HepG2 (cell line): ENCODE measurements around the gene PCA3. TPM values are rescaled to one million over a fixed set of nuclear protein-coding genes. Genes with fewer than 3 reads are reported as not detected.

ENCODE experiments used
- ATAC-seq: fragments of 200-7000 bp; cut with Tn5 transposase; 3 replicates; pipeline ENCODE4 v1.9.1; 2020; ENCODE audit warnings: mild to moderate bottlenecking, moderate library complexity
- BruUV-seq: library from RNA; stranded (reverse); fragments of 400-500 nt; replicated peaks from 2 replicates; lab custom pipeline; 2021; lab: Mats Ljungman, UMichigan
- CTCF ChIA-PET: fragments of 300-600 bp; formaldehyde crosslinking; extraction: SDS; loops from one replicate; lab custom pipeline; 2021; ENCODE audit warnings: low total read pairs, inconsistent platforms, low intra/inter-chr PET ratio; lab: Yijun Ruan, JAX
- POLR2A ChIA-PET: fragments of 350-600 bp; sonication (Branson Sonifier 250); formaldehyde crosslinking; loops from one replicate; lab custom pipeline; 2020; ENCODE audit warnings: antibody characterized with exemption, inconsistent platforms; lab: Yijun Ruan, JAX
- DNase-seq: peaks from one replicate; pipeline ENCODE4 v3.0.0-alpha.2; 2015; ENCODE audit warnings: low spot score
- FAIRE-seq: peaks from 3 replicates; lab custom pipeline; 2011; peaks lifted over from hg19 to GRCh38; lab: Jason Lieb, UNC
- H2AFZ ChIP-seq: one replicate; pipeline ENCODE4 v1.6.1; 2011; ENCODE audit warnings: low read length, inconsistent platforms
- H3K27ac ChIP-seq: fragments of 300-600 bp; 3 replicates; pipeline ENCODE4 v1.8.0; 2011; ENCODE audit warnings: mixed run types, mild to moderate bottlenecking, mixed read lengths, low read length, inconsistent platforms; ENCODE audit not compliant: insufficient read depth; ENCODE audit errors: extremely low read length
- H3K27me3 ChIP-seq, 2 experiments: fragments of 200-600 bp in 1 of 2; 2 replicates in 1 of 2; 3 replicates in 1 of 2; pipeline versions ENCODE4 v1.6.0 to v1.8.0; 2011; ENCODE audit warnings: low read length in 2 of 2, mild to moderate bottlenecking in 2 of 2, moderate library complexity in 2 of 2, inconsistent platforms in 1 of 2; ENCODE audit not compliant: insufficient read depth in 2 of 2, control insufficient read depth in 1 of 2
- H3K36me3 ChIP-seq, 2 experiments: fragments of 200-600 bp in 1 of 2; replicated peaks in 1 of 2; 2 replicates in 1 of 2; 3 replicates in 1 of 2; pipeline versions ENCODE4 v1.5.1 to v1.8.0; 2011; ENCODE audit warnings: low read length in 2 of 2, inconsistent platforms in 1 of 2; ENCODE audit not compliant: insufficient read depth in 2 of 2, control insufficient read depth in 1 of 2
- H3K4me1 ChIP-seq: 2 replicates; pipeline ENCODE4 v1.5.1; 2012; ENCODE audit warnings: low read length, inconsistent platforms; ENCODE audit not compliant: insufficient read depth
- H3K4me2 ChIP-seq: 2 replicates; pipeline ENCODE4 v1.6.0; 2011; ENCODE audit warnings: low read depth, low read length, inconsistent platforms
- H3K4me3 ChIP-seq, 3 experiments: fragments of 200-600 bp in 1 of 3; sonication (generic), shearing (Covaris generic) in 1 of 3; replicated peaks in 1 of 3; 2 replicates each; pipeline ENCODE4 v1.5.1; 2011 to 2016; ENCODE audit warnings: low read length in 3 of 3, inconsistent platforms in 2 of 3, low read depth in 2 of 3, mild to moderate bottlenecking in 2 of 3, control low read depth in 1 of 3, mixed read lengths in 1 of 3; ENCODE audit not compliant: insufficient read depth in 1 of 3
- H3K79me2 ChIP-seq: one replicate; pipeline ENCODE4 v1.6.1; 2011; ENCODE audit warnings: low read length, inconsistent platforms; ENCODE audit not compliant: insufficient read depth
- H3K9ac ChIP-seq: 2 replicates; pipeline ENCODE4 v1.6.0; 2011; ENCODE audit warnings: mild to moderate bottlenecking, low read depth, low read length, inconsistent platforms; ENCODE audit not compliant: insufficient read depth
- H3K9me3 ChIP-seq: 2 replicates; pipeline ENCODE4 v1.5.1; 2012; ENCODE audit warnings: mild to moderate bottlenecking, low read length
- H4K20me1 ChIP-seq: 2 replicates; pipeline ENCODE4 v1.6.0; 2011; ENCODE audit warnings: inconsistent platforms, mild to moderate bottlenecking, low read length, moderate library complexity; ENCODE audit not compliant: insufficient read depth
- GZF1 ChIP-seq: sonication (generic); formaldehyde crosslinking; IDR thresholded peaks from 2 replicates; pipeline ENCODE4 v1.5.1; 2020; ENCODE audit warnings: mild to moderate bottlenecking, missing genetic modification reagents
- HNF1B ChIP-seq: sonication (generic); formaldehyde crosslinking; IDR thresholded peaks from 2 replicates; pipeline ENCODE4 v1.5.1; 2020; ENCODE audit warnings: mild to moderate bottlenecking, moderate library complexity, missing genetic modification reagents
- LBX2 ChIP-seq: sonication (generic); formaldehyde crosslinking; IDR thresholded peaks from 2 replicates; pipeline ENCODE4 v1.5.0; 2020; ENCODE audit warnings: missing genetic modification reagents, mild to moderate bottlenecking, borderline replicate concordance
- RNF219 ChIP-seq: sonication (generic); formaldehyde crosslinking; IDR thresholded peaks from 2 replicates; pipeline ENCODE4 v1.5.0; 2020; ENCODE audit warnings: mild to moderate bottlenecking, missing genetic modification reagents
- SIN3A ChIP-seq: IDR thresholded peaks from 2 replicates; pipeline ENCODE4 v1.6.1; 2011; ENCODE audit warnings: low read depth, mild to moderate bottlenecking, control low read depth, low read length, borderline replicate concordance
- ZNF281 ChIP-seq: sonication (generic); formaldehyde crosslinking; IDR thresholded peaks from 2 replicates; pipeline ENCODE4 v1.4.0; 2020; ENCODE audit warnings: missing genetic modification reagents, borderline replicate concordance
- ZNF614 ChIP-seq: IDR thresholded peaks from 2 replicates; pipeline ENCODE4 v1.6.1; 2018; ENCODE audit warnings: missing biosample characterization, missing genetic modification reagents, inconsistent platforms, borderline replicate concordance
- WGBS: methylation state at CpG from one replicate; pipeline ENCODE4 v1.1.6; 2017; ENCODE audit warnings: low lambda C conversion rate; 5-methylcytosine and 5-hydroxymethylcytosine counted together
- in situ Hi-C: cut with HindIII; loops from 2 replicates; pipeline ENCODE4 v1.10.0; 2017; ENCODE audit warnings: low pct_unique_long_range_greater_than_20kb; ENCODE audit not compliant: extremely low pct_ligation_motif_present
- intact Hi-C: fragments of 100-400 bp; cut with micrococcal nuclease; formaldehyde crosslinking; loops from one replicate; pipeline ENCODE4 v1.10.0; 2022; ENCODE audit not compliant: unreplicated experiment
- polyA plus RNA-seq, 8 experiments: library from polyadenylated mRNA; depleted of rRNA in 3 of 8; stranded (reverse) in 7 of 8; unstranded in 1 of 8; fragments of >200 nt; fragmentation: Illumina TruSeq in 4 of 8; extraction: Trizol in 4 of 8; gene quantifications; 2 replicates each; pipeline versions ENCODE4 v1.2.1 to v1.2.3, GENCODE V29; 2011 to 2016; ENCODE audit warnings: low read depth in 4 of 8, missing spikeins in 1 of 8, mixed read lengths in 1 of 8; ENCODE audit not compliant: insufficient read depth in 1 of 8
- total RNA-seq, 5 experiments: library from RNA; depleted of rRNA; stranded (reverse); fragments of >200 nt; fragmentation: Illumina TruSeq; extraction: Trizol; gene quantifications; 2 replicates each; pipeline ENCODE4 v1.2.3, GENCODE V29; 2016; ENCODE audit warnings: low read depth in 1 of 5

PCA3 gene
- total and polyA plus RNA-seq, 2 of the 13 experiments (the other 11 are each of a cell fraction or from before 2014, with no cell fraction given) = not detected

GRCh38 chr9:76772686-76773445, 8.6 kb downstream of the PCA3 start:
- POLR2A ChIA-PET = no interaction called here
- no peak overlapping the region for H3K4me3 ChIP-seq
- in situ Hi-C loops = no loop called here
- no peak overlapping the region for H3K4me2 ChIP-seq
- H3K27ac ChIP-seq = no peak overlapping the region
- H3K27me3 ChIP-seq = no peaks in the 10 kb centered on the region; a peak in 1 of 5 replicates
- no peaks in the 10 kb centered on the region for H3K79me2 ChIP-seq
- no peak overlapping the region for H3K9ac ChIP-seq
- H3K9me3 ChIP-seq = no peaks in the 10 kb centered on the region
- no peaks in the 10 kb centered on the region for H3K36me3 ChIP-seq
- no peak for FAIRE-seq
- CTCF ChIA-PET = no interaction called here
- TF ChIP-seq LBX2 (CRISPR knock-in tag) = no peak
- TF ChIP-seq, all 625 proteins: peak for 0
- no peaks in the 10 kb centered on the region for H3K4me1 ChIP-seq
- H2AFZ ChIP-seq = no peak overlapping the region
- DNase-seq (no peak), ATAC-seq (no peak)
- intact Hi-C loops = no loop called here
- WGBS = 31% methylated on average over 5 of the region's 5 CpGs
- no peaks in the 10 kb centered on the region for H4K20me1 ChIP-seq
- no TSS peak for BruUV-seq

- BruUV-seq = no TSS peak
- in situ Hi-C loops = no loop called here
- TF ChIP-seq ZNF281 (no peak), GZF1 (CRISPR knock-in tag) (no peak), ZNF614 (CRISPR knock-in tag) (no peak), SIN3A (no peak), HNF1B (CRISPR knock-in tag) (no peak), RNF219 (CRISPR knock-in tag) (no peak)
These were observed 20.6 kb downstream of the PCA3 start for GRCh38 chr9:76784881-76785280.

More at GRCh38 chr9:76784881-76785280, 20.6 kb downstream of the PCA3 start:
- POLR2A ChIA-PET = no interaction called here
- no peak for ATAC-seq
- intact Hi-C loops = no loop called here
- H3K9me3 ChIP-seq = no peaks in the 10 kb centered on the region
- H4K20me1 ChIP-seq = no peaks in the 10 kb centered on the region
- H3K27ac ChIP-seq = no peak overlapping the region
- CTCF ChIA-PET = no interaction called here
- no peak for FAIRE-seq
- DNase-seq = no peak
- H3K4me2 ChIP-seq = no peak overlapping the region
- H3K36me3 ChIP-seq = no peaks in the 10 kb centered on the region
- H3K79me2 ChIP-seq = no peaks in the 10 kb centered on the region
- peaks cover 1 to 3% of the 10 kb centered on the region in 2 experiments; a peak in 2 of 5 replicates for H3K27me3 ChIP-seq
- no peak overlapping the region for H3K9ac ChIP-seq
- H3K4me1 ChIP-seq = no peaks in the 10 kb centered on the region
- no peak overlapping the region for H3K4me3 ChIP-seq
- no peak overlapping the region for H2AFZ ChIP-seq
